NK-92 treated with Interleukin-12 subunit alpha and Interleukin-12 subunit beta, amount 100 ng/mL, for 24 hours (cell line): ENCODE measurements around the gene VAC14.
"Not testable (repeated sequence)": the region's sequence is repeated elsewhere in the genome, so short reads cannot be mapped to it uniquely, and the experiment has no call there.

Experiments
- DNase-seq: peaks from one replicate; lab custom pipeline; 2025; lab: John Stamatoyannopoulos, UW

The VAC14 gene

GRCh38 chr16:70681382-70682238 is 119.3 kb downstream of the VAC14 start:
- no peak for DNase-seq

- no peak for DNase-seq
These were observed 120.2 kb downstream of the VAC14 start for GRCh38 chr16:70680495-70681381.

- DNase-seq, result no peak
These were observed 121.1 kb downstream of the VAC14 start for GRCh38 chr16:70679671-70680494.

GRCh38 chr16:70678898-70679670 is 121.9 kb downstream of the VAC14 start:
- no peak for DNase-seq

GRCh38 chr16:70678121-70678897 is 122.6 kb downstream of the VAC14 start:
- no peak for DNase-seq

GRCh38 chr16:70677499-70678120 is 123.3 kb downstream of the VAC14 start:
- DNase-seq, result no peak

GRCh38 chr16:70676675-70677498 is 124.1 kb downstream of the VAC14 start:
- DNase-seq, result no peak

GRCh38 chr16:70675851-70676513 is 125.0 kb downstream of the VAC14 start:
- DNase-seq, result no peak

GRCh38 chr16:70674221-70675014 is 126.5 kb downstream of the VAC14 start:
- DNase-seq, result no peak

GRCh38 chr16:70670938-70671337 is 130.0 kb downstream of the VAC14 start:
- not testable (repeated sequence) for DNase-seq

GRCh38 chr16:70670175-70670574 is 130.8 kb downstream of the VAC14 start:
- no peak for DNase-seq

- DNase-seq, result no peak
These were observed 134.9 kb downstream of the VAC14 start for GRCh38 chr16:70665806-70666735.

- no peak for DNase-seq
These were observed 135.8 kb downstream of the VAC14 start for GRCh38 chr16:70665113-70665694.

- DNase-seq, result no peak
These were observed 136.4 kb downstream of the VAC14 start for GRCh38 chr16:70664325-70665112.
